NCI-H2227 (cell line): ENCODE data around the gene ZDHHC13.

Experiments
- DNase-seq: peaks from one replicate; lab custom pipeline; 2025; ENCODE audit not compliant: unreplicated experiment; lab: John Stamatoyannopoulos, UW

The ZDHHC13 gene

DNA sequence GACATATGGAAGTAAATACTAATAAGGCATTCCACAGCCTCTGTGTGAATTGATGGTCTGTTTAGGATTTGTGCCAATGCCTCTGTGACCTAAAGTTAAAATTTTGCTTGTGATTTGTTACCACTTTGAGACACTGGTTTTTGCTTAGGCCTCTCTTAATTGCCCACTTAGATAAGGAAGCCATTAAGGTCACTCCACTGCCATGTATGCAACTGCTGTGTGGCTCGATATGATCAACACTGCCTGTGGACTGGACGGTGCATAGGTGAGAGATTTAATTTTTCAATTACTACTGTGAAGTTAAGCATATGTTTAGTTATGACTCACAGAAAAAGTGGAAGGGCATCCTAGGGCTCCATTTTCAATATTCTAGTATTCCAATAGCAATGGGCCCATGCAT lies 47.9 kb downstream of the ZDHHC13 start:
- no peak for DNase-seq

DNA sequence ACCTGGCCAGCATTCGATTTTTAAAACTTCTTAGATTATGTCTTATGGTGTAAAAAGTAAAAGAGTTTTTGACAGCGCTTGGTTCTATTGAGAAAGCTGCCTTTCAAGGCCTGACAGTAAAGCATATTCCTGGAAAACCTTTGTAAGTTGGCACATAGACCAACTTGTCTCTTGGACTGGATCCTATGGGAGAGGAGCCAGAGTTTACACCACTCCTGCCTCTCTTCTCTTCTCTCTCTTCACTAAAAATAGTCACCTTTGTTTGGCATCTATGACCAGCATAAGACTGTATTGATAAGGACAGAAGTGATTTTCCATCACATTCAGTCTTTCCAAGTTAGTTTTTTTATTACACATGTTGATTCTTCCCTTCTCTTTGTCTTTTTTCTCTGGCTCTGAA lies 51.1 kb downstream of the ZDHHC13 start:
- DNase-seq = no peak

DNA sequence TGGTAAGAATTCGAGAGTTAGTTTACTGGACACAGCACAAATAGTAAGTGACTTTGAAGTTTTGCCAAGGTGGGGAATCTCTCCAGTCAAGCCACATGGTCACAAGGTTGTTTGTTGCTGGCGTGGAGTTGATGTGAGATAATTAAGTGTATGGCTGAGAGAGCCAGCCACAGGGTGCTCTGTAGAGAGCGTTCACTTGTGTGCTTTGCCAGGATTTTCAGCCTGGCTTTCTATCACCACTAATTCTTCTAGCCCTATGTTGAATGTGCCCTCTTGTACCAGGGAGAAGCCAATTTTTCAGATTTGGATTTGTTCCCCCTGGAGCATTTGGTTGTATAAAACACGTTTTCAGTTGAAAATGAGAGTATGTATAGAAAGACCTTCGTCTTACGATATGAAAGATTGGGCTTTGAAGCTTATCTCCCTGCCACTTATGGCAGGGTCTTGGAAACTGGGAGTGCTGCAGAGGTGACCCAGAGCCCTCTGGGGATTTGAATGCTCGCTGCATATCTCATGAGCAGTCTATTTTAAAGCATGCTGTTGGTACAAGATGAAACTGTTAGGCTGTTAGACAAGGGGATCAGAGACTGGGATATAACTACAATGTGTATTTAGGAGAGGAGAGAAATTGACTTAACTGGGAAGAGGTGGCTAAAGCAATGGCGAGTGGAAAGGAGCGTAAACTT lies 56.2 kb downstream of the ZDHHC13 start:
- DNase-seq = no peak

DNA sequence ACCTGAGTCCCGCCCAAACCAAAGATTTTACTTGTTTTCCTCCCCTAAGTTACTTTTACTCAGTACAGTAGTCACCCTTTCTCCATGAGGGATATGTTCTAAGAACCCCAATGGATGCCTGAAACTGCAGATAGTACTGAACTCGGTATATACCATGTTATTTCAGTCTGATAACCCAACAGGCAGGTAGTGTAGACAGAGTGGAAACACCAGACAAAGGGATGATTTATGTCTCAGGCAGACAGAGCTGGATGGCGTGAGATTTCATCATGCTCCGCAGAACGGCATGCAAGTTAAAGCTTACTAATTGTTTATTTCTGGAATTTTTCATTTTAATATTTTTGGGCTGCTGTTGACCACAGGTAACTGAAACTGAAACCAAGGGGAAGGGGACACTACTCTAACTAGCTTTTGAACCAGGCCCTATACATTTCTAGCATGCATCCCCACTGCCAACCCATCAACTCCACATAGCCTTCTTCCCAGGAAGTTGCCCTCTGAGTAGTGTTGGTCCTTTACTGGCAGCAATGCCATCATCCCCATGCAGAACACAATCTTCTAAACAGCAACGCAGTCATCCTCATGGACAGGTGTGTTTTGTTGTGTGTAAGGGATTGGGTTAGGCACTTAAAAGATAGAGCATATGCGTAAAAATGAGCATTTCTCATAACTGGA lies 57.1 kb downstream of the ZDHHC13 start:
- DNase-seq = no peak

DNA sequence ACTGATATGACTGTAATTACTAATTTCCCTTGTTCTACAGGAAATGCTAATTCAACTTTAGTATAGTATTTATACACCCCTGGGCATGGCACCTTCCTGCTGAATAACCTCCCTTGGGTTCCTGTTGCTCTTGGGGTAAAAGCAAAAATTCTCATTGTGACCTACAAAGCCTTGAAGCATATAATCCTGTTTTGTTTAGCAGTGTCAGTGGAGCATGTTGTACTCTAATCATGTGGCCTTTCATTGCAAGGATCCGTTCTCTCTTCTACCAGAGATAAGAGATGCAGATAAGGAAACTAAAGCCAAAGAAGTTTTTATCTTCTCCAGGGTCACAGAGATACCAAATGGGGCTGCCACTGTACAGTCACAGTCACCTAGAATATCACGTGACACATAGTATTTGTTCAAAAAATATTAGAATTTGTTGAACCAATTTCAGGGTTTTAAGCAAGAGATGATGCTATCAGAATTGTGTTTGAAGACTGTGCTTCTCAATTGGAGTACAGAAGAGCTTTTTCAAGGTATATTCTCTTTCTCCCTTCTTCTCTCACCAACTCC lies 59.7 kb downstream of the ZDHHC13 start:
- DNase-seq = no peak

DNA sequence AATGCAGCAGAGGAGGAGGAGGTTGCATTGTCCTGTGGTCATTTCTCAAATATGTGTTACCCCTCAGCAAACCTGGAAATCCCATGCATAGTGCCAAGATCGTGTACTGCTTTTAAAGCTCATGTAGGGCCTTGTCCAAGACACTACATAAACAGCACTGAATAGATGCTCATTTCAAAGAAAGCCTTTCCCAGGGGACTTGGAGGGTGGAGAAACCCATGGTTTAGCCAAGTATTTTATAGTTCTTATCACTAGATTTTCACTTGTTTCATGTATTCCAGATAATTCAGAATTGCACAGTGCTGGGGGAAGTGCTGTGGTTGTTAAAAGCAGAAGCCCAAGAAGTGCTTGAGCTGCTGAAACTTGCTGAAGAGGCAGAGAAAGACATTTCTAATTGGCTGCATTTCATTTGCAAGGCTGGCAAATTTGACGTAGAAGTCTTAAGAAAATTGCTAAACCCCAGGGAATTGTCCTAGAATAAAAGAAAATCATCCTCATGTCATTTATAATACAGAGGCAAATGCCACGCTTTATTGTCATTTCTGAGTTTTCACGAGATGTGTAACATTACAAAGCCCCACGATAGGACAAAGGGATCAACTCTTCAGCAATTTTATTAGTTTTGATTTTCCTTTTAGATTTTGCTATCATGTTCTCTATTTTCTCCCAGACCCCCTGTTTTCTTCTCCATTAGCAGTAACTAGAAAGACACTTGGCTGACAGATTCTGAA lies 64.7 kb downstream of the ZDHHC13 start:
- DNase-seq = no peak

DNA sequence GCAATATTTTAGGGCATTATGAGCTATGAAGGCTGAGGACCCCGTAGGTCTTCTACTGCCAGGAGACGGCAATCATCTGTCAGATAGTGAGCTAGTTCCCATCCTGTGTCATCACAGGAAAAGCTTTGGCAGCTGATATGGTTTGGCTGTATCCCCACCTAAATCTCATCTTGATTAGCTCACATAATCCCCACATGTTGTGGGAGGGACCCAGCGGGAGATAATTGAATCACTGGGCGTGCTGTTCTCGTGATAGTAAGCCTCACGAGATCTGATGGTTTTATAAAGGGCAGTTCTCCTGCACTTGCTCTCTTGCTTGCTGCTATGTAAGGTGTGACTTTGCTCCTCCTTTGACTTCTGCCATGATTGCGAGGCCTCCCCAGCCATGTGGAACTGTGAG lies 66.7 kb downstream of the ZDHHC13 start:
- no peak for DNase-seq

DNA sequence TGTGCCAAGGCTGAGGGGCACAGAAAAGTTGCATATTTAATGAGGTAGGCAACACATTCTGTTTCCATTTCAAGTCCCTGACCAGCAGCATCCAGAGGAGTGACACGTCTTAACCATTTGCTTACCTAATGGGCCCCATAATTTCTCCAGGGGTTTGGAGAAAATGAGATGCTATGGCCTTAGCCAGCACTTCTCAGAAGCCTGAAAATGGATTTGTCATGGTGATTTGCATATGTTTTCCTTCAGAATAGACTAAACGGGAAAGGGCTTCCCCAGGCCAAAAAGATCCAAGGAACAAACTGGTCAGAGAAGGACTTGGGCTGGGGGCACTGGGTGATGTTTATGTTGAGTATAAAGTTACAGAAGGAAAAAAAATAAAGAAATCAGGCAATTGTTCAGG lies 68.1 kb downstream of the ZDHHC13 start:
- DNase-seq = no peak

DNA sequence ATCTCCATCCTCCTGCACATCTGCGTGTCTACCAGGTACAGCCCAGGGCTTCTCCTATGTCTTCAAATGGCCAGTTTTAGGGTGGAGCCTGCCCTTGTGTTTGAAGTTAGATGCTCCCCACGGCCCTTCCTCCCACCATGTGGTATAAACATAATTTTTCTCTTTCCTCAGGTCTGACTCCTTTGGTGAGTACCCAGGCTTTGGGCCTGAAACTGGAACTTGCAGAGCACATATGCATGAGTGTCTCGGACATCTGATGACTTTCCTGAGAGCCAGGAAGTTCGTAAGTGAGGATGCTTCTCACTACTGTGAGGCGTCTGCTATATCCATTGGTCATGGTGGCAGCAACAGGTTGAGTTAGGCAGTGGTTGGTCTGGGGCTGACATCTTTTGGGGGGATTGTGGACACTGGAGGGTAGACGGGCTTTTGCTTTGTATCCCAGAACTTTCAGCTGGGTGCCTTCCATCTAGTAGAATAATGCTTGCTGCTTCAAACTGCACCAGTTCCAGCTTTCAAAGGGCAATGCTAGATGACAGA lies 68.6 kb downstream of the ZDHHC13 start:
- no peak for DNase-seq

DNA sequence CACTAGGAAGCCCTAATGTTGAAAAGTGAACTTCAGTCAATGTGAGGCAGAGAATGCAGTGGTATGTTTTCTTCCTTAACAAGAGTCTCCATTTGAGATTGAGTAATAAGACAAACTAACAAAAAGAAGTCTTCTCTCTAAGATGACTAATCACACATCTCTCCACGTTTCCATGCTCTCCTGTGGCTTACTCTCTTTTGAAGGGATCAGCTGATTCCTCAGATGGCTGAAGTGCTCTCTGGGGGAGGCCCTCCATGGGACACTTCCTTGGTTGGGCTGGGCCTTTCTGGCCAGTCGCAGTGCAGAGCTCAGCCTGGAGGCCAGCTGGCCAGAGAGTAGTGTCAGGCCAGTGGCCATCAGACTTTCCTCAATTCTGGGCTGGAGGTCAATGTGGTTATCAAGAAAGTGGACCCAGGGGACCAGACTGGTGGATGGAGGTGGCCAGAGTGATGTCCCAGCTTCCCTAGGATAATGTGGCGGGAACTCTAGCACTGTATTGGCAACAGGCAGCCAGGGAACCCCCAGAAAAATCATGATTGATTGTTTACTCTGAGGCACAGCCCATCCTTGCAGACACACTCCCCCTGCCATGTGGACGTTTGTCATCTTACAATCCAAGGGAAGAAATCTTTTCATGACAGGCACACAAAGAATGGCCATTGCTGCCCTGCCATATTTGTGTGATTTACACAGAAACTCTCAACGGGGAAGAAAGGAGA lies 70.3 kb downstream of the ZDHHC13 start:
- peak; percentile 83 for DNase-seq

DNA sequence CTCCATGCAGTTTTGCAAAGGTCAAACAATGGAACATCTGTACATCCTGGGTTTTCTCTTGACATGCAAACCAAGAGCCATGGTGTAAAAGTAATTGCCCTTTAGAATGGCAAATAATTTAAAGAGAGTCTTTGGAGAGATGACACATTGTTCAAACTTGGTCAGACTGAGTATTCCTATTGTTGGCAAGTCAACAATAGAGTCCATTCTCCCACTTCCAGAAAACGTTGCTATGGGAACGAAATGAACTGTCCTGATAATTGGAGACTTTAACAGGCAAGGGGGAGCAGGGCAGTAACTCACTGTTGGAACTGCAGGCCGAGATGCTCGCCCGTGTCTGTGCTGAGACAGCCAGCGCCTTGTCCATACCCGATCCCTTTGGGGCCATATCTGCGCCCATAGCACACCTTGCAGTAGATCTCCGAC lies 70.9 kb downstream of the ZDHHC13 start:
- peak; percentile 83 for DNase-seq

DNA sequence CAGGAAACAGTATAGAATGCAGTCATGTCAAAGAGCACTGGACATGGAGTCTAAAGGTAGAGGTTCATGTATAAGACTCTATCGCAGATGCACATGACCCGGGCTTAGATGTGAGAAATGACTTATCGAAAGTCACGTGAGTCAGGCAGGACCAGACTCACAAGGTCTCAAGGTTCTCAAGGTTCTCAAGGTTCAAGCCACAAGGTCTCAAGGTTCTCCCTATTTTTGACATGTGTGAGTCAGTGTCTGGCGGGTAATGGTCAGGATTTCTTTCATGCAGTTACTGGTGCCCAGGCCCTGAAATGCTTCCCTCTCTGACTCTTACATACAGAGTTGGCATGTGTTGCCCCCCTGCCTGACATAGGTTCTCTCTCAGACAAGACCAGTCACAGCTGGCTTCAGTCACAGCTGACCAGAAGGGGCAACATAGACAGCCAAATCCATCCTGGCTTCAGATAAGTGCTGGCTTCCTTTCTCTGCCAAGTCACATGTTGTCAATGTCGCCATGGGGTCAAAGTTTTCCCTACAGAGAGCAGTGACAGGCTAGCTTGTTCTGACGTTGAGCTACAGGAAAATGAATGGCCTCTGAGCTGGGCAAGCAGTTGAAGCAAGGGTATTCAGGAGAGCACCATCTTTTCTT lies 74.7 kb downstream of the ZDHHC13 start:
- no peak for DNase-seq

DNA sequence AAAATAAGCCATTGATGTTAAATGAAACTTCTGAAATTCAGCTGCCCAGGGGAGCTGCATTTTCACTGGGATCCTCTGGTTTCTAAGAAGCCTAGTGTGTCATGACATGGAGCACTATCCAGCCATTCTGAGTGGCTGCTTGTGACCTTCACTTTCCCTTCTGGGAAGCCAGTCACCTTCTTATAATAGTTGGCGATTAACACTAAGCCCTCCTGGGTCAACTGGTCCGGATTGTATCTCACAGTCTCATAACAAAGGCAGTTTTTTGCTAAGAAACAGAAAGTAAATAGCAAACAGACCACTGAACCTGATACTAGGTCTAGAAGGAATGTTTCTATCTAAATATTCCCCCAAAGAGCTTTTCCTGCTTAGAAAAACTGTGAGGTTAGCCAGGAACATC lies 76.9 kb downstream of the ZDHHC13 start:
- no peak for DNase-seq

DNA sequence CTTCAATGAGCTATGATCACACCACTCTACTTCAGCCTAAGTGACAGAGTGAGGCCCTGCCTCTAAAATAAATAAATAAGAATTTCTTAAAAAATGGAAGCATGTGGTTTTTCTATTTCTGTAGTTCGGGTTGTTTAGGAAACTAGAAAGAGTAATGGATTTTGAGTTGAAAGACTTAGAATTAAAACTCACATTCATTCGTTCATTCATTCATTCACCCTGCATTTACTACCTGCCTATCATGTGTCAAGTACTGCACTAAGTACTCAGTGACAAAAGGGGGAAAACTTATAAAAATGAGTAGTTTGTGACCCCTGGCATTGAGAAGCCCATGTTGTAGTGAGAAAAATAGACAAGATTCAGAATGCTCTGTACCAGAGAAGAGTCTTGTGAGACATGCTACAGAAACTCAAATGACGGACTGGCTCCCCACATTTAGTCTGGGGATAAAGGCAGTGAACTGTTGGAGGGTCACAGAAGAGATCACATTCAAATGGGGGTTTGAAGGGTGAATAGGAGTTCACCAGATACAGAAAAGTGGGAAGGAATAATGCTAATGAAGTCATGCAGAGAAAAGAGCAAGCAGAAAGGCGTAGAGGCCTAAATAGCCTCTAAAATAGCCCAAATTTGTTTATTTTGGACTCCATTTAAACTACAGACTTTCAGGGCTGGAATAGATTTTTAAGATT lies 77.8 kb downstream of the ZDHHC13 start:
- DNase-seq = no peak

DNA sequence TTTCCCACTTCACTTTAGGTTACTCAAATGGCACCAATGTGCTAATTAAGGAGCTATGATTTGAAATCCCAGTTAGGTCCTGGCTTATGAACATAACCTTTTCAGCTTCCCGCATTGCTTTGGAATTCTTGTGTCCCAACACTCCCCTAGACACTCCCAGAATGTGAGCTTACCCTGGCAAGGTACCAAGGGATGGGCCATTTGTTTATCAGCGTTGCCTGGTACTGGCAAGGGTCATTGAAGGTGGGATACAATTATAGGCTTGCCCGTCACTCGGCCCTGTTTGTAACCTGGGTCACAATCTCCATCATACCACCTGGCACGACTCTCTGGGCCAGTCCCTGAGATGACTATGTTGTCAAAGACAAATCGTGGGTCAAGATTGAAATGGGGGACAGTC lies 79.5 kb downstream of the ZDHHC13 start:
- no peak for DNase-seq

DNA sequence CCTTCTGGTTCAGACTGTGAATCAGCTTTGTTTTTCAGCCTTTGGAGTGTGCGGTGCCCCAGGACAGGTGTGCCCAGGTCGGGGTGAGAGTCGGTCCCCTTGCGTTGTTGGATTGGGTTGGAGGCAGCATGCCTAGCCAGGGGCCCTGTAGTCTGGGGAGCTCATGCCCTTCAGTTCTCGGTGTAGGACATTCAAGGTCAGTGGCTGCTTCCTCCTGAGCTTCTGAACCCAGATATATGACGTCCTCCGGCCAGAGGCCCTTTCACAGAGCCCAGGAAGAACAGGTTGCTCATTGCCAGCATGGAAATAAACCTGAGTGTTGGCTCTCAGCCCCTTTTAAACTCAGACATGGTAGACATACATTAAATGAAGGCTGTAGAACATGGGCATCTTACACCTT lies 82.1 kb downstream of the ZDHHC13 start:
- no peak for DNase-seq

DNA sequence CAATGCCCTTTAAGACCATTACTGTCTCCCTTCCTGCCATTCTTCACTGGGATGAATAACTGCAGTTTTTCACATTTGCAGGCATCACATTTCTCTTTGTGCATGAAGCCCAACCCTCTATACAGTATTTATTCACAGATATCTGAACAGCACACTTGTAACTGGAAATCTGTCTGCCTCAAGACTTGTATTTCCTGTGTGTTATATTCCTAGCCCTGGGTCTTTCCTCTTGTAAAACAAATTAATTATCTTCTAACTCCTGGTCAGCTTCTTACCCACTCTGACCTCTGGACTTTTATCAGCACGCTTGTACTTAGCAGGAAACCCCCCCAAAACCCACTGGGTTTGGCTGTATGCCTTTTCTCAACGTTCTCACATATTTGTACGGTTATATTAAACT lies 82.8 kb downstream of the ZDHHC13 start:
- DNase-seq = no peak

DNA sequence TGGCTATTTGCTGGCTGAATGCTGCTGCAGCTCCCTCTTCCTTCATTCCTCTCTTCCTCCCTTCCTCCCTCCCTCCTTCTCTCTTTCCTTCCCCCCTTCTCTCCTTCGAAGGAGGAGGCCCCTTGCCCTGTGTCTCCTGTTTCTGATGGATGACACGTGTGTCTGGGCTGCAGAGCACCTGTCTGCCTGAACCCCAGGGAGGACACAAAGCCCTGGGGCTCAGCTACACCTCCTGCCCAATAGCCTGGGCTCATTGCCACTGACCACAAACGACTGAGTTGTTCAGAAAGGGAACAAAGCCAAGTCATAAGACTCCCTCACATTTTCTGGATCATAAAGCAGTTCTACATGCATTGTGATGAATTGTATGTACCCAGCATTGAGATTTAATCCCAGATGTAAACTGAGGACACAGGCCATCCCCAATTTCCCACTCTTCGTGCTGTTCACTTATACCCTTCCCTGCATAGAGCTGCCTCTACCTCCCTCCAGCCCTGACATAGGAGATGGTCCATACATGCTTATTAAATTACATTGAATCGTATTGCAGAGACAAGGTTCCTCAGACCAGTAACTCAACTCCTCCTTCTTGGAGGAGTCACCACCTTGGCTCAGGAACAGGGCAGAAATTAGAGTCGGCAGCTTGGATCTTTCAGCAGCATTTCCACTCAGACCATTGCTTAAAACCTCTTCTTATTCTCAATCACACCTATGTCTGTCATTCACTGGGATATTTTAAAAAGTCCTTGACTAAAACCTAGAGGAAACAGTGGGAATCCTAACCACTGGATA lies 83.6 kb downstream of the ZDHHC13 start:
- DNase-seq = no peak
